Ovary (tissue), 9 donors: Measurements from ENCODE around the gene HLTF. TPM values are rescaled to one million over a fixed set of nuclear protein-coding genes. Genes with fewer than 3 reads are reported as not detected.
"Not testable (repeated sequence)": the region's sequence is repeated elsewhere in the genome, so short reads cannot be mapped to it uniquely, and the experiment has no call there.

Experiments used
- DNase-seq, 5 donors: peaks; one replicate each; pipeline ENCODE4 v3.0.0-alpha.2; 2019 to 2020
- H3K27ac ChIP-seq, 2 donors: fragments of 200-600 bp; one replicate each; pipeline versions ENCODE4 v1.5.1 to v1.8.0; 2019 to 2022
- H3K27me3 ChIP-seq: fragments of 200-600 bp; one replicate; pipeline ENCODE4 v1.8.0; 2022
- H3K36me3 ChIP-seq: fragments of 200-600 bp; sonication (generic); one replicate; pipeline ENCODE4 v1.5.1; 2019
- H3K4me1 ChIP-seq: one replicate; pipeline ENCODE4 v1.8.1; 2013; ENCODE audit warnings: mild to moderate bottlenecking, moderate library complexity; ENCODE audit not compliant: insufficient read depth
- H3K4me3 ChIP-seq: fragments of 200-600 bp; sonication (generic); one replicate; pipeline ENCODE4 v1.5.1; 2017
- H3K9me3 ChIP-seq, 2 donors: fragments of 200-600 bp in 1 of 2; sonication (generic) in 1 of 2; one replicate each; pipeline versions ENCODE4 v1.5.1 to v1.8.1; 2013 to 2019; ENCODE audit warnings: mild to moderate bottlenecking in 1 of 2, moderate library complexity in 1 of 2
- EP300 ChIP-seq: sonication (generic); formaldehyde crosslinking; IDR thresholded peaks from one replicate; pipeline ENCODE4 v1.6.1; 2017; ENCODE audit warnings: antibody characterized with exemption
- POLR2A ChIP-seq: fragments of 450-650 bp; IDR thresholded peaks from one replicate; pipeline ENCODE4 v1.6.1; 2017; ENCODE audit warnings: antibody characterized with exemption, mild to moderate bottlenecking, moderate library complexity
- WGBS, 3 donors: extraction: QIAGEN DNeasy Blood & Tissue Kit in 1 of 3; methylation state at CpG; one replicate each; pipeline versions ENCODE4 v1.1.5 to v1.1.7; 2013 to 2017; 5-methylcytosine and 5-hydroxymethylcytosine counted together
- intact Hi-C, 4 donors: fragments of 100-400 bp; cut with DNase I; formaldehyde crosslinking; loops; one replicate each; pipeline versions ENCODE4 v1.11.0 to v1.15.1; 2022 to 2023
- polyA plus RNA-seq, 2 donors: library from polyadenylated mRNA; stranded (reverse); fragments of 200-250 nt in 1 of 2; fragments of 350-450 nt in 1 of 2; fragmentation: Illumina TruSeq in 1 of 2; extraction: RNeasy Lipid Tissue Mini Kit (QIAGEN cat#74804) in 1 of 2; gene quantifications; one replicate each; pipeline ENCODE4 v1.2.3, GENCODE V29; 2013 to 2014
- total RNA-seq, 7 donors: library from RNA; depleted of rRNA in 2 of 7; stranded (reverse); fragments of >200 nt in 2 of 7; fragmentation: NEBNext Ultra II Directional in 3 of 7; extraction: Animal tissue kit (Norgen Biotek cat#: 25700) in 3 of 7; gene quantifications; one replicate each; pipeline versions ENCODE4 v1.1.0 to v1.2.4, GENCODE V29; 2016 to 2023
- TF ChIP-seq, protein P1 (sequence below), 3 donors: fragments of 450-650 bp in 2 of 3; fragments of 200-600 bp in 1 of 3; IDR thresholded peaks; one replicate each; pipeline versions ENCODE4 v1.5.1 to v1.8.0; 2016 to 2022; ENCODE audit warnings: antibody characterized with exemption in 3 of 3, mild to moderate bottlenecking in 1 of 3
- donor health status: DM: no; HTN: no; CAD: no; lungs with moderate emphysema.
- donor health status: DM: no; HTN: no; CAD: no.
- donor health status: Bipolar disorder and iron deficiency.
- donor health status: DM: yes; HTN: yes; CAD: no.
- donor health status: DM: no; HTN: no; CAD: no.
- donor health status: DM: yes; HTN: yes; CAD: no.

Gene HLTF
- total and polyA plus RNA-seq, 9 donors = 11.3 to 35.3 (median 31.0) TPM

- Histone ChIP-seq H3K9me3 (no peaks in the 10 kb centered on the region), H3K27me3 (no peaks in the 10 kb centered on the region), H3K27ac (no peak overlapping the region), H3K4me1 (no peaks in the 10 kb centered on the region), H3K4me3 (no peak overlapping the region), H3K36me3 (no peaks in the 10 kb centered on the region)
- intact Hi-C loops = no loop called here
- WGBS, 3 donors = 78 to 80% (median 79%) methylated on average over 3 of the region's 3 CpGs
- TF ChIP-seq POLR2A = no peak
- TF ChIP-seq, protein P1, sequence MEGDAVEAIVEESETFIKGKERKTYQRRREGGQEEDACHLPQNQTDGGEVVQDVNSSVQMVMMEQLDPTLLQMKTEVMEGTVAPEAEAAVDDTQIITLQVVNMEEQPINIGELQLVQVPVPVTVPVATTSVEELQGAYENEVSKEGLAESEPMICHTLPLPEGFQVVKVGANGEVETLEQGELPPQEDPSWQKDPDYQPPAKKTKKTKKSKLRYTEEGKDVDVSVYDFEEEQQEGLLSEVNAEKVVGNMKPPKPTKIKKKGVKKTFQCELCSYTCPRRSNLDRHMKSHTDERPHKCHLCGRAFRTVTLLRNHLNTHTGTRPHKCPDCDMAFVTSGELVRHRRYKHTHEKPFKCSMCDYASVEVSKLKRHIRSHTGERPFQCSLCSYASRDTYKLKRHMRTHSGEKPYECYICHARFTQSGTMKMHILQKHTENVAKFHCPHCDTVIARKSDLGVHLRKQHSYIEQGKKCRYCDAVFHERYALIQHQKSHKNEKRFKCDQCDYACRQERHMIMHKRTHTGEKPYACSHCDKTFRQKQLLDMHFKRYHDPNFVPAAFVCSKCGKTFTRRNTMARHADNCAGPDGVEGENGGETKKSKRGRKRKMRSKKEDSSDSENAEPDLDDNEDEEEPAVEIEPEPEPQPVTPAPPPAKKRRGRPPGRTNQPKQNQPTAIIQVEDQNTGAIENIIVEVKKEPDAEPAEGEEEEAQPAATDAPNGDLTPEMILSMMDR (IDR thresholded peaks at IDR 0.05) = no peak
- no peak for TF ChIP-seq EP300
- DNase-seq = no peak
Measured at GRCh38 chr3:149104484-149104883, 18.2 kb upstream of the HLTF start.

- H3K36me3 ChIP-seq = no peaks in the 10 kb centered on the region
- no peaks in the 10 kb centered on the region for H3K4me1 ChIP-seq
- H3K27me3 ChIP-seq = no peaks in the 10 kb centered on the region
- DNase-seq = no peak
- H3K9me3 ChIP-seq = peaks cover 0 to 3% of the 10 kb centered on the region in 2 donors
- intact Hi-C loops = no loop called here
- no peak overlapping the region for H3K4me3 ChIP-seq
- TF ChIP-seq POLR2A (no peak), EP300 (no peak)
- TF ChIP-seq, protein P1 (IDR thresholded peaks at IDR 0.05) = no peak
- no peak overlapping the region for H3K27ac ChIP-seq
- 78 to 85% (median 82%) methylated on average over 3 of the region's 3 CpGs for WGBS, 3 donors
Measured at GRCh38 chr3:149101641-149102040, 15.3 kb upstream of the HLTF start.

GRCh38 chr3:149101154-149101553 is 14.8 kb upstream of the HLTF start:
- H3K4me3 ChIP-seq = no peak overlapping the region
- no peaks in the 10 kb centered on the region for H3K4me1 ChIP-seq
- intact Hi-C loops = no loop called here
- H3K27ac ChIP-seq = no peak overlapping the region
- H3K36me3 ChIP-seq = no peaks in the 10 kb centered on the region
- no peak for DNase-seq
- H3K27me3 ChIP-seq = no peaks in the 10 kb centered on the region
- 90 to 93% (median 90%) methylated on average over 4 of the region's 4 CpGs for WGBS, 3 donors
- no peak for TF ChIP-seq POLR2A
- no peak for TF ChIP-seq EP300
- TF ChIP-seq, protein P1 (IDR thresholded peaks at IDR 0.05) = no peak
- peaks cover 0 to 3% of the 10 kb centered on the region in 2 donors for H3K9me3 ChIP-seq

DNA sequence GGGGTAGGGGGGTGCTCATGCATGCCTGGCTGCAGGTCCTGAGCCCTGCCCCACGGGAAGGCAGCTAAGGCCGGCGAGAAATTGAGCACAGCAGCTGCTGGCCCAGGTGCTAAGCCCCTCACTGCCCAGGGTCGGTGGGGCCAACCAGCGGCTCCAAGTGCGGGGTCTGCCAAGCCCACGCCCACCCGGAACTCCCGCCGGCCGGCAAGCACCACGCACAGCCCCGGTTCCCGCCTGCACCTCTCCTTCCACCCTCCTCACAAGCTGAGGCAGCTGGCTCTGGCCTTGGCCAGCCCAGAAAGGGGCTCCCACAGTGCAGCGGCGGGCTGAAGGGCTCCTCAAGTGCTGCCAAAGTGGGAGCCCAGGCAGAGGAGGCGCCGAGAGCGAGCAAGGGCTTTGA is 11.7 kb upstream of the HLTF start:
- H3K27me3 ChIP-seq, H3K4me3 ChIP-seq, H3K36me3 ChIP-seq, H3K27ac ChIP-seq, intact Hi-C loops, DNase-seq, H3K9me3 ChIP-seq, H3K4me1 ChIP-seq: not testable (repeated sequence)
- WGBS, 3 donors = 94 to 95% (median 94%) methylated on average over 19 of the region's 19 CpGs

- no peak for DNase-seq
- Histone ChIP-seq H3K4me3 (no peak overlapping the region), H3K27me3 (no peaks in the 10 kb centered on the region), H3K36me3 (no peaks in the 10 kb centered on the region), H3K27ac (no peak overlapping the region), H3K9me3 (peaks cover 0 to 3% of the 10 kb centered on the region in 2 donors), H3K4me1 (no peaks in the 10 kb centered on the region)
- intact Hi-C loops = no loop called here
- 93 to 96% (median 94%) methylated on average over 4 of the region's 4 CpGs for WGBS, 3 donors
- TF ChIP-seq, protein P1 (IDR thresholded peaks at IDR 0.05) = no peak
- no peak for TF ChIP-seq EP300
- no peak for TF ChIP-seq POLR2A
Measured at GRCh38 chr3:149095487-149095886, 9.2 kb upstream of the HLTF start.
